Measurements from ENCODE around the gene RGPD8. TPM values are rescaled to one million over a fixed set of nuclear protein-coding genes. Genes with fewer than 3 reads are reported as not detected.

RGPD8 gene
- total and polyA plus RNA-seq, 2 of the 13 experiments (the other 11 are each of a cell fraction or from before 2014, with no cell fraction given), result 2.3 to 12.8 TPM

DNA sequence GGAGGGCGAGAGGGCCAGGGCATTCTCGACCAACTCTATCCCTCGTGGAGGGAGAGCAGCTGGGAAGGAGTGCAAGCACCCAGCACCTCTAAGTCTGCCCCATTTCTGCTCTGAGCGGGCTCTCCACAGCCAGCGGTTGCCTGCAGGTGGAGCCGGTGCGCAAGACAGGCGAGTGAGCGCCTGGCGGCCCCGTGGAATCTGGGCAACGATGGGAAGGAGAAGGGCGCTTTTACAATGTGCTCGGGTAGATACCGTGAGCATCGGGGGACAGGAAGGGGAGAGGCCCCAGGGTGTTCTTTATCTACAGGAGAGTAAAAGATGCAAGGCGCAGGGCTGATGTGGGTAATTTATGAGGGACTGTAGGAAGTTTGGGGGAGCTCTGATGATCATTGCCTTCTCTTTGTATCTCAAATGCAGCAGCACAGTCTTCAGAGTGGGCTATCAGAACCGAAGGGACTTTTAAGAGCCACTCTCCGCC is 47.6 kb upstream of the RGPD8 start (continued):
- TF ChIP-seq CTCF (CRISPR knock-in tag; IDR thresholded peaks at IDR 0.05) (peak; percentile 97), TBX2 (CRISPR knock-in tag; IDR thresholded peaks at IDR 0.05; ENCODE audit: borderline replicate concordance) (peak; percentile 64; the same call in 1 of the 2 replicates), RCOR2 (CRISPR knock-in tag; IDR thresholded peaks at IDR 0.05) (no peak), ZNF672 (CRISPR knock-in tag; IDR thresholded peaks at IDR 0.05) (no peak), SNAPC2 (CRISPR knock-in tag; IDR thresholded peaks at IDR 0.05) (no peak), CAMTA2 (CRISPR knock-in tag; IDR thresholded peaks at IDR 0.05; ENCODE audit: borderline replicate concordance) (no peak), PLRG1 (conservative IDR thresholded peaks at IDR 0.05) (no peak), MAFF (IDR thresholded peaks at IDR 0.05; ENCODE audit: low read depth, low read length) (no peak), UBTF (CRISPR knock-in tag; IDR thresholded peaks at IDR 0.05) (peak; percentile 84), SALL2 (CRISPR knock-in tag; IDR thresholded peaks at IDR 0.05) (no peak; the same call in 1 of the 2 replicates), GZF1 (CRISPR knock-in tag; IDR thresholded peaks at IDR 0.05) (0 out of 2 replicates have a peak, but pooled peaks have one; percentile 3), CBX5 (CRISPR knock-in tag; IDR thresholded peaks at IDR 0.05; ENCODE audit: borderline replicate concordance) (peak; percentile 33; the same call in 1 of the 2 replicates), HHEX (CRISPR knock-in tag; IDR thresholded peaks at IDR 0.05) (no peak), ZNF75D (CRISPR knock-in tag; IDR thresholded peaks at IDR 0.05; ENCODE audit: borderline replicate concordance) (no peak), SOX6 (IDR thresholded peaks at IDR 0.05) (no peak), SOX6 (CRISPR knock-in tag; IDR thresholded peaks at IDR 0.05) (peak; percentile 37; the same call in 1 of the 2 replicates), EEA1 (CRISPR knock-in tag; IDR thresholded peaks at IDR 0.05; ENCODE audit: borderline replicate concordance) (peak; percentile 9; the same call in 1 of the 2 replicates), ZNF274 (CRISPR knock-in tag; IDR thresholded peaks at IDR 0.05) (peak; percentile 56; the same call in 1 of the 2 replicates), MEIS2 (CRISPR knock-in tag; IDR thresholded peaks at IDR 0.05) (peak; percentile 55; the same call in 1 of the 2 replicates), ZNF816 (CRISPR knock-in tag; IDR thresholded peaks at IDR 0.05; ENCODE audit: borderline replicate concordance) (0 out of 2 replicates have a peak, but pooled peaks have one; percentile 1)
- TF ChIP-seq, protein P1, sequence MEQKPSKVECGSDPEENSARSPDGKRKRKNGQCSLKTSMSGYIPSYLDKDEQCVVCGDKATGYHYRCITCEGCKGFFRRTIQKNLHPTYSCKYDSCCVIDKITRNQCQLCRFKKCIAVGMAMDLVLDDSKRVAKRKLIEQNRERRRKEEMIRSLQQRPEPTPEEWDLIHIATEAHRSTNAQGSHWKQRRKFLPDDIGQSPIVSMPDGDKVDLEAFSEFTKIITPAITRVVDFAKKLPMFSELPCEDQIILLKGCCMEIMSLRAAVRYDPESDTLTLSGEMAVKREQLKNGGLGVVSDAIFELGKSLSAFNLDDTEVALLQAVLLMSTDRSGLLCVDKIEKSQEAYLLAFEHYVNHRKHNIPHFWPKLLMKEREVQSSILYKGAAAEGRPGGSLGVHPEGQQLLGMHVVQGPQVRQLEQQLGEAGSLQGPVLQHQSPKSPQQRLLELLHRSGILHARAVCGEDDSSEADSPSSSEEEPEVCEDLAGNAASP (CRISPR knock-in tag; IDR thresholded peaks at IDR 0.05; ENCODE audit: borderline replicate concordance), result peak; percentile 12; the same call in 1 of the 2 replicates
- TF ChIP-seq, protein P2, sequence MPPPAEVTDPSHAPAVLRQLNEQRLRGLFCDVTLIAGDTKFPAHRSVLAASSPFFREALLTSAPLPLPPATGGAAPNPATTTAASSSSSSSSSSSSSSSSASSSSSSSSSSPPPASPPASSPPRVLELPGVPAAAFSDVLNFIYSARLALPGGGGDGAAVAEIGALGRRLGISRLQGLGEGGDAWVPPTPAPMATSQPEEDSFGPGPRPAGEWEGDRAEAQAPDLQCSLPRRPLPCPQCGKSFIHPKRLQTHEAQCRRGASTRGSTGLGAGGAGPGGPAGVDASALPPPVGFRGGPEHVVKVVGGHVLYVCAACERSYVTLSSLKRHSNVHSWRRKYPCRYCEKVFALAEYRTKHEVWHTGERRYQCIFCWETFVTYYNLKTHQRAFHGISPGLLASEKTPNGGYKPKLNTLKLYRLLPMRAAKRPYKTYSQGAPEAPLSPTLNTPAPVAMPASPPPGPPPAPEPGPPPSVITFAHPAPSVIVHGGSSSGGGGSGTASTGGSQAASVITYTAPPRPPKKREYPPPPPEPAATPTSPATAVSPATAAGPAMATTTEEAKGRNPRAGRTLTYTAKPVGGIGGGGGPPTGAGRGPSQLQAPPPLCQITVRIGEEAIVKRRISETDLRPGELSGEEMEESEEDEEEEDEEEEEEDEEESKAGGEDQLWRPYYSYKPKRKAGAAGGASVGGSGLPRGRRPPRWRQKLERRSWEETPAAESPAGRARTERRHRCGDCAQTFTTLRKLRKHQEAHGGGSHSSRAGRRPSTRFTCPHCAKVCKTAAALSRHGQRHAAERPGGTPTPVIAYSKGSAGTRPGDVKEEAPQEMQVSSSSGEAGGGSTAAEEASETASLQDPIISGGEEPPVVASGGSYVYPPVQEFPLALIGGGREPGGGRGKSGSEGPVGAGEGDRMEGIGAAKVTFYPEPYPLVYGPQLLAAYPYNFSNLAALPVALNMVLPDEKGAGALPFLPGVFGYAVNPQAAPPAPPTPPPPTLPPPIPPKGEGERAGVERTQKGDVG (CRISPR knock-in tag; IDR thresholded peaks at IDR 0.05; ENCODE audit: borderline replicate concordance), result 0 out of 2 replicates have a peak, but pooled peaks have one; percentile 62

Data from HepG2 (cell line).